ENCODE measurements around the gene CCDC201.
"Not testable (repeated sequence)": the region's sequence is repeated elsewhere in the genome, so short reads cannot be mapped to it uniquely, and the experiment has no call there.

DNA sequence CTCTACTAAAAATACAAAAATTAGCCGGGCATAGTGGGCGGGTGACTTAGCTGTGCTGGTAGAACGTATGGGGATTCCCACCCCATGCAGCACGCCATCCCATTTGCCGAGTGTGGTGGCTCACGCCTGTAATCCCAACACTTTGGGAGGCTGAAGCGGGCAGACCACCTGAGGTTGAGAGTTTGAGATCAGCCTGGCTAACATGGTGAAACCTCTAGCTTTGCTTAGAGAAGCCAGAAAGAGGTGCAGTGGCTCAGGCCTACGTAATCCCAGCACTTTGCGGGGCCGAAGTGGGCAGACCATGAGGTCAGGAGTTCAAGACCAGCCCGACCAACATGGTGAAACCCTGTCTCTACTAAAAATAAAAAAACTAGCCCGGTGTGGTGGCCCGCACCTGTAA is 45.2 kb downstream of the CCDC201 start:
- TF ChIP-seq EP300 (IDR thresholded peaks at IDR 0.05); ZC3H11A (IDR thresholded peaks at IDR 0.05); POLR2A (IDR thresholded peaks at IDR 0.05; ENCODE audit: low read length); RAD21 (conservative IDR thresholded peaks at IDR 0.05 in 1 of 2, IDR thresholded peaks at IDR 0.05 in 1 of 2); CTCF (IDR thresholded peaks at IDR 0.05); HOXA7 (CRISPR knock-in tag; IDR thresholded peaks at IDR 0.05); CBX8 (IDR thresholded peaks at IDR 0.05); REST (IDR thresholded peaks at IDR 0.05): not testable (repeated sequence)

Data from A549 (cell line).